Sigmoid colon (tissue), 4 donors: ENCODE data around the gene LAMP1.

Experiments
- CTCF ChIP-seq, 4 experiments: fragments of 450-650 bp in 3 of 4; fragments of 200-600 bp in 1 of 4; IDR thresholded peaks; one replicate each; pipeline ENCODE4 v1.5.1; 2016 to 2019; ENCODE audit warnings: antibody characterized with exemption in 4 of 4, mild to moderate bottlenecking in 3 of 4, moderate library complexity in 2 of 4
- EP300 ChIP-seq, 4 donors: sonication (generic); formaldehyde crosslinking; IDR thresholded peaks; one replicate each; pipeline ENCODE4 v1.6.1; 2017; ENCODE audit warnings: antibody characterized with exemption in 4 of 4
- POLR2A ChIP-seq, 2 donors: fragments of 450-650 bp; IDR thresholded peaks; one replicate each; pipeline ENCODE4 v1.6.1; 2016; ENCODE audit warnings: antibody characterized with exemption in 2 of 2, mild to moderate bottlenecking in 2 of 2, moderate library complexity in 2 of 2
- POLR2AphosphoS5 ChIP-seq, 4 donors: sonication (generic); formaldehyde crosslinking; IDR thresholded peaks; one replicate each; pipeline ENCODE4 v1.6.1; 2017; ENCODE audit warnings: antibody characterized with exemption in 4 of 4

GRCh38 chr13:113364311-113364889, 67.4 kb downstream of the LAMP1 start:
- TF ChIP-seq CTCF (IDR thresholded peaks at IDR 0.05) (no peak), POLR2A (IDR thresholded peaks at IDR 0.05) (peak; percentile 60 to 66), POLR2AphosphoS5 (IDR thresholded peaks at IDR 0.05) (peak; percentile 30 to 83 (median 60)), EP300 (IDR thresholded peaks at IDR 0.05) (no peak)
